Adipocyte (in vitro differentiated cells): ENCODE results near the gene SMO.

ENCODE experiments used
- DNase-seq: peaks from one replicate; pipeline ENCODE4 v3.0.0-alpha.2; 2015; ENCODE audit warnings: low read depth
- H3K27me3 ChIP-seq: replicated peaks from 2 replicates; pipeline ENCODE4 v1.7.0; 2013; ENCODE audit warnings: mild to moderate bottlenecking, low read length, moderate library complexity; ENCODE audit not compliant: control insufficient read depth, insufficient read depth
- H3K36me3 ChIP-seq: 2 replicates; pipeline ENCODE4 v1.7.0; 2013; ENCODE audit warnings: low read length, mild to moderate bottlenecking, moderate library complexity; ENCODE audit not compliant: control insufficient read depth, insufficient read depth, severe bottlenecking
- H3K4me1 ChIP-seq: 2 replicates; pipeline ENCODE4 v1.7.0; 2013; ENCODE audit warnings: mild to moderate bottlenecking, low read length, moderate library complexity; ENCODE audit not compliant: control insufficient read depth, insufficient read depth
- H3K4me3 ChIP-seq: 2 replicates; pipeline ENCODE4 v1.7.0; 2013; ENCODE audit warnings: mild to moderate bottlenecking, low read length, moderate library complexity
- H3K9ac ChIP-seq: 2 replicates; pipeline ENCODE4 v1.7.0; 2013; ENCODE audit warnings: mild to moderate bottlenecking, low read length, moderate library complexity
- H3K9me3 ChIP-seq: 2 replicates; pipeline ENCODE4 v1.7.0; 2013; ENCODE audit warnings: mild to moderate bottlenecking, low read length, moderate library complexity; ENCODE audit not compliant: control insufficient read depth

SMO gene

DNA sequence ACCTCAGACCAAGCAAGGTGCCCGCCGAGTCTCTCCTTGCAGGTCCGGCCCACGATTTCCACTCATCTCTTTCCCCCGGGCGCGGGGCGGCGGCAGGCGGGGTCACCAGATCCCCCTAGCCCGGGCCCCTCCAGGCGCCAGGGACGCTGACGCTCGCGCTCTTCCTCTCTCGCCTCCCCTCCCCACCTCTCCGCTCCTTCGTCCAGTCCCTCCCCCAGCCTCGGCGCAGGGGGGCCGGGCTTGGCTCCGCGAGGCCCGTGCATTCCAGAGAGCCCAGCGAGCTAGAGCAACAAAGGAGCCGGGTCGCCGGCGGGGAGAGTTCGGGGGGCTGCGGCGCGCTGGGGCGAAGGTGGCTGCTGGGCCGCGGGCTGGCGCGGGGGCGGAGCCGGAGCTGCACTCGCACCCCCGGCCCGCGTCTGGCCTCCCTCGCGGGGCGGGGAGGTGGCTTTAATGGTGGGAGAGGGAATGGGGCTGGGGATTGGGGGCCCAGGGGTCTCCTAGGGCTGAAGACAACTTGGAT is at the start of gene SMO:
Gene SMO (plus strand): TSS at position 262 of the 520 bp plus-strand sequence. CDS start 519 bp downstream, outside the sequence.
- Histone ChIP-seq H3K9me3 (no peaks in the 10 kb centered on the region), H3K36me3 (no peaks in the 10 kb centered on the region), H3K4me3 (peak within 1 kb of the TSS; percentile 78), H3K4me1 (peaks cover 10% of the 10 kb centered on the region), H3K9ac (peak within 1 kb of the TSS; percentile 39), H3K27me3 (peaks cover 65% of the 10 kb centered on the region)
- DNase-seq: peak; percentile 88

- no peaks in the 10 kb centered on the region for H3K36me3 ChIP-seq
- H3K9ac ChIP-seq: no peak overlapping the region
- H3K4me1 ChIP-seq: peaks cover 3% of the 10 kb centered on the region
- no peak for DNase-seq
- H3K4me3 ChIP-seq: no peak overlapping the region
- peaks cover 73% of the 10 kb centered on the region for H3K27me3 ChIP-seq
- H3K9me3 ChIP-seq: no peaks in the 10 kb centered on the region
Observed at GRCh38 chr7:129143724-129144094, 44.7 kb upstream of the SMO start.

- H3K4me1 ChIP-seq: peaks cover 3% of the 10 kb centered on the region
- peaks cover 72% of the 10 kb centered on the region for H3K27me3 ChIP-seq
- H3K4me3 ChIP-seq: peak within 1 kb of the TSS; percentile 69
- H3K9me3 ChIP-seq: no peaks in the 10 kb centered on the region
- H3K9ac ChIP-seq: no peak within 1 kb of the TSS
- H3K36me3 ChIP-seq: no peaks in the 10 kb centered on the region
- peak; percentile 91 for DNase-seq
Observed at GRCh38 chr7:129144095-129144833, 44.2 kb upstream of the SMO start, which contains the start of gene TSPAN33. TSS of gene TSPAN33 (plus strand) at chr7:129144707. CDS start at chr7:129144981, 274 bp downstream.

GRCh38 chr7:129144834-129145668 is 43.4 kb upstream of the SMO start:
- DNase-seq: no peak
- Histone ChIP-seq H3K4me3 (peak overlapping the region; percentile 54), H3K4me1 (peaks cover 3% of the 10 kb centered on the region)

GRCh38 chr7:129146237-129146979 is 42.0 kb upstream of the SMO start:
- H3K27me3 ChIP-seq: peaks cover 78% of the 10 kb centered on the region
- peak; percentile 10 for DNase-seq
- no peak overlapping the region for H3K9ac ChIP-seq
- no peak overlapping the region for H3K4me3 ChIP-seq
- H3K4me1 ChIP-seq: peaks cover 3% of the 10 kb centered on the region
- H3K36me3 ChIP-seq: no peaks in the 10 kb centered on the region
- no peaks in the 10 kb centered on the region for H3K9me3 ChIP-seq

More at GRCh38 chr7:129144834-129145668, 43.4 kb upstream of the SMO start:
- Histone ChIP-seq H3K36me3 (no peaks in the 10 kb centered on the region), H3K27me3 (peaks cover 78% of the 10 kb centered on the region), H3K9me3 (no peaks in the 10 kb centered on the region), H3K9ac (no peak overlapping the region)

DNA sequence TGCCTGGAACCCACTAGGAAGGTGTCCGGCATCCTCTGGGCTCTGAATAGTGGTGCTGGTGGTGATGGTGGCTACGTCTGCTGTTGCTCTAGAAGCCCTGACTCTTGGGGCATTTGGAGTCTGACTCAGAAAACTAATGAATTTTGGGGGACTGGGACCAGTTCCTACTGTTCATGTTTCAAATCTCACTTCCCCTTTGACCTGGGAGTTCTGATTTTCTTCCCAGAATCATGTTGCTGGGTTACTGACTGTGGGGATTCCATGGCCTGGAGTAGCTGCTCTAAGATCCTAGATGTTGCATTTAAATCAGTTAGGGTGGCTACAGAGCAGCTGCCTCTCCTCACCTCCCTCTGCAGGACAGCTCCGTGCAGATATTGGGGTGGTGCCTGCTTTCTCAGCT is 40.7 kb upstream of the SMO start:
- Histone ChIP-seq H3K4me3 (no peak overlapping the region), H3K27me3 (peaks cover 85% of the 10 kb centered on the region), H3K9ac (no peak overlapping the region), H3K4me1 (peaks cover 3% of the 10 kb centered on the region), H3K9me3 (no peaks in the 10 kb centered on the region), H3K36me3 (no peaks in the 10 kb centered on the region)
- no peak for DNase-seq

GRCh38 chr7:129149511-129149910 is 38.9 kb upstream of the SMO start:
- Histone ChIP-seq H3K27me3 (peaks cover 83% of the 10 kb centered on the region), H3K9me3 (no peaks in the 10 kb centered on the region), H3K4me1 (no peaks in the 10 kb centered on the region), H3K9ac (no peak overlapping the region), H3K36me3 (no peaks in the 10 kb centered on the region), H3K4me3 (no peak overlapping the region)
- no peak for DNase-seq

DNA sequence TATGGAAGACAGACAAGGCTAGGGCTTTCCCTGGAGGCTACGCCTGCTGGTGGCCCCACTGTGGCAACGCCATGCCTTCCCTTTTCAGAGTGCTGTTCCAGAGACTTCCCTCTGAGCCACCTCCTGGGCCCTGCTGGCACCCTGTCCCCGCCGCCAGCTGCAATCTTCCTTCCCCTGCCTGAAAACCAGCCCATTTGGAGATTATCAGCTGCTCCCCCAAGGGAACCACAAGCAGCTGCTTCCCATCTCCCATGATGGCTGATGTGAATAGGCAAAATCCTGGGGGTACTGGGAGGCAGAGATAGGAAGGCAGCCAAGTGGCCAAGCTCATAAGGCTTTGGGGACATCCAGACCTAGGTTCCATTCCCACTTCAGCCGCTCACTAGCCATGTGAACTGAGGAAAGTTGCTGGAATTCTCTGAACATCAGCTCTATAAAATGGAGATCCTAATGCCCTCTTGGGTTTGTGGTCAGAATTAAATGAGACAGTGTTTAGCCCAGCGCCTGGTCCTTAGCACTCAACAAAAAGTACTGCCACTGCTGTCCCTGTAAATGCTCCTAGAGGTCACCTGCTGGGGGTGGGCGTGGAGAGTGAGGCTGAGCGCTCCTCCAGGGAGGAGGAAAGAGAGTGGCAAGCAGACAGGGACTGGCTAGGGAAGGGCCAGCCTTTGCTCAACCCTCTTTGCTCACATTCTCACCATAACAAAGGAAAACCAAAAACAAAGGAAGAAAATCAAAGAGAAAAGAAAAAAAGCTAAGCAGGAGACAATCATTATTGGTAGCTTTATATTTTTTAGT is 38.0 kb upstream of the SMO start:
- no peaks in the 10 kb centered on the region for H3K4me1 ChIP-seq
- H3K27me3 ChIP-seq: peaks cover 83% of the 10 kb centered on the region
- H3K36me3 ChIP-seq: no peaks in the 10 kb centered on the region
- no peak overlapping the region for H3K4me3 ChIP-seq
- no peak overlapping the region for H3K9ac ChIP-seq
- H3K9me3 ChIP-seq: no peaks in the 10 kb centered on the region
- no peak for DNase-seq

- H3K4me3 ChIP-seq: no peak overlapping the region
- H3K9me3 ChIP-seq: peaks cover 5% of the 10 kb centered on the region
- DNase-seq: no peak
- no peaks in the 10 kb centered on the region for H3K36me3 ChIP-seq
- peaks cover 55% of the 10 kb centered on the region for H3K27me3 ChIP-seq
- H3K4me1 ChIP-seq: no peaks in the 10 kb centered on the region
- H3K9ac ChIP-seq: no peak overlapping the region
Observed at GRCh38 chr7:129157651-129158050, 30.8 kb upstream of the SMO start.

- H3K4me3 ChIP-seq: no peak overlapping the region
- H3K4me1 ChIP-seq: no peaks in the 10 kb centered on the region
- DNase-seq: no peak
- H3K9me3 ChIP-seq: peaks cover 5% of the 10 kb centered on the region
- H3K9ac ChIP-seq: no peak overlapping the region
- no peaks in the 10 kb centered on the region for H3K36me3 ChIP-seq
- peaks cover 50% of the 10 kb centered on the region for H3K27me3 ChIP-seq
Observed at GRCh38 chr7:129159539-129159938, 28.9 kb upstream of the SMO start.
